Measurements from ENCODE around the gene RELT.

- TF ChIP-seq POLR2AphosphoS5 (IDR thresholded peaks at IDR 0.05), result no peak
- TF ChIP-seq, protein P1, sequence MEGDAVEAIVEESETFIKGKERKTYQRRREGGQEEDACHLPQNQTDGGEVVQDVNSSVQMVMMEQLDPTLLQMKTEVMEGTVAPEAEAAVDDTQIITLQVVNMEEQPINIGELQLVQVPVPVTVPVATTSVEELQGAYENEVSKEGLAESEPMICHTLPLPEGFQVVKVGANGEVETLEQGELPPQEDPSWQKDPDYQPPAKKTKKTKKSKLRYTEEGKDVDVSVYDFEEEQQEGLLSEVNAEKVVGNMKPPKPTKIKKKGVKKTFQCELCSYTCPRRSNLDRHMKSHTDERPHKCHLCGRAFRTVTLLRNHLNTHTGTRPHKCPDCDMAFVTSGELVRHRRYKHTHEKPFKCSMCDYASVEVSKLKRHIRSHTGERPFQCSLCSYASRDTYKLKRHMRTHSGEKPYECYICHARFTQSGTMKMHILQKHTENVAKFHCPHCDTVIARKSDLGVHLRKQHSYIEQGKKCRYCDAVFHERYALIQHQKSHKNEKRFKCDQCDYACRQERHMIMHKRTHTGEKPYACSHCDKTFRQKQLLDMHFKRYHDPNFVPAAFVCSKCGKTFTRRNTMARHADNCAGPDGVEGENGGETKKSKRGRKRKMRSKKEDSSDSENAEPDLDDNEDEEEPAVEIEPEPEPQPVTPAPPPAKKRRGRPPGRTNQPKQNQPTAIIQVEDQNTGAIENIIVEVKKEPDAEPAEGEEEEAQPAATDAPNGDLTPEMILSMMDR (IDR thresholded peaks at IDR 0.05 in 8 of 11, conservative IDR thresholded peaks at IDR 0.05 in 3 of 11), result no peak
- TF ChIP-seq POLR2A (IDR thresholded peaks at IDR 0.05), result no peak
Measured at GRCh38 chr11:73380897-73381410, 4.8 kb downstream of the RELT start.

Measured in spleen (tissue), 7 donors.